ENCODE data around the gene PGAM1. TPM values are rescaled to one million over a fixed set of nuclear protein-coding genes. Genes with fewer than 3 reads are reported as not detected.

Gene PGAM1
- total and polyA plus RNA-seq, 2 of the 13 experiments (the other 11 are each of a cell fraction or from before 2014, with no cell fraction given), result 354 to 483 TPM

DNA sequence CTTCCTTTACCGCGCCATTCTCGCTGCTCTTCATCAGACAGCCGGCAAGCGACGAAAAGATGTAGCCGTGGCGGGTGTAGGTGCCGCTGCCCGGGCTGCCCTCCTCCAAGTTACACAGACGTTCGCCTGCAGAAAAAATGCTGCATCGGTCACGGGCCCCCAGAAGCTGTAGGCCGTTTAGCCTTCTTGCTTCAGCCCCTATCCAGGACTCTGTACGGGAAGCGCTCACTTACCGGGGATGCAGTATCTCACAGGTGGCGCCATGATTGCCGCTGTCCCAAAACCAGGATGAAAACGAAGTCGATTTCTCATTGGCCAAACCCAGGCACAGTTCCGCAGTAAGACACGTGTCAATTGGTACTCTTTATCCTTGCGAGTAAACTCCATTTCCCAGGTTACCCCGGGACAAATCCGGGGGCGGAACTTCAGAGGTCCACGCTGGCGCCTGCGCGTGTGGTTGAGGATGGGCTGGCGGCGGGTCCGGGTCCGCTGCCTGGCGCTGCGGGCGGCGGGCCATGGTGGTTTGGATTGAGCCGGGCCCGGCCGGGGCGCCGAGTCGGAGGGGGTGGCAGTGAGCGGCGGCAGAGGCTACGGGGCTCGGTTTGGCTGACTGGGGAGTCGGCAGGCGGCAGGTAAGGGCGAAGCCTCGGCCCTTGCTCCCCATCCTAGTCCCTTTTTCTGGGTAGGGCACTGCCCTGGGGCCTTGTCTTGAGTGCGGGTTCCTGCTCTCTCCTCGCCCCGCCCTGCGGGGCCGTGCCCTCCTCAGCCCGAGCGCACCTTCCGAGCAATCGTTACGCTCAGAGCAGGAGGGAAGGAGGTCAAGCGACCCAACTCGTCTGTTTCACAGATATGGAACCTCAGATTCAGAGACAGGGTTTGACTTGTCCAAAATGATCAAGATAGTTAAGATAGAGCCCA is 20.0 kb downstream of the PGAM1 start, which contains the start of the genes EXOSC1 and ZDHHC16 (continued):
- no peak for TF ChIP-seq ZNF281 (CRISPR knock-in tag; IDR thresholded peaks at IDR 0.05; ENCODE audit: borderline replicate concordance)
- no peak for TF ChIP-seq TCF12 (IDR thresholded peaks at IDR 0.05)
- TF ChIP-seq TCF12 (CRISPR knock-in tag; IDR thresholded peaks at IDR 0.05), result 0 out of 2 replicates have a peak, but pooled peaks have one; percentile 65
- peak; percentile 32; the same call in 1 of the 2 replicates for TF ChIP-seq TFDP1 (CRISPR knock-in tag; IDR thresholded peaks at IDR 0.05; ENCODE audit: borderline replicate concordance)
- peak; percentile 15 for TF ChIP-seq IKZF4 (CRISPR knock-in tag; IDR thresholded peaks at IDR 0.05; ENCODE audit: borderline replicate concordance, low read depth, not compliant biosample characterization)
- TF ChIP-seq POLR2G (IDR thresholded peaks at IDR 0.05; ENCODE audit: low read depth, low read length), result peak; percentile 91
- peak; percentile 57; the same call in 1 of the 2 replicates for TF ChIP-seq ZMAT3 (CRISPR knock-in tag; conservative IDR thresholded peaks at IDR 0.05)
- TF ChIP-seq ZNF598 (CRISPR knock-in tag; IDR thresholded peaks at IDR 0.05; ENCODE audit: borderline replicate concordance), result 0 out of 2 replicates have a peak, but pooled peaks have one; percentile 35
- TF ChIP-seq ZFP90 (CRISPR knock-in tag; IDR thresholded peaks at IDR 0.05; ENCODE audit: borderline replicate concordance), result no peak
- TF ChIP-seq TCF7 (IDR thresholded peaks at IDR 0.05; ENCODE audit: low read depth), result no peak
- peak; percentile 72; the same call in 1 of the 2 replicates for TF ChIP-seq ZSCAN31 (CRISPR knock-in tag; IDR thresholded peaks at IDR 0.05; ENCODE audit: low read depth)
- TF ChIP-seq TBX2 (CRISPR knock-in tag; IDR thresholded peaks at IDR 0.05; ENCODE audit: borderline replicate concordance), result peak; percentile 66; the same call in 1 of the 2 replicates
- no peak for TF ChIP-seq BATF2 (CRISPR knock-in tag; IDR thresholded peaks at IDR 0.05)
- TF ChIP-seq HNRNPL (IDR thresholded peaks at IDR 0.05; ENCODE audit: low read depth, low read length), result 0 out of 2 replicates have a peak, but pooled peaks have one; percentile 60
- no peak for TF ChIP-seq KLF13 (CRISPR knock-in tag; IDR thresholded peaks at IDR 0.05)
- no peak for TF ChIP-seq ZNF616 (CRISPR knock-in tag; IDR thresholded peaks at IDR 0.05; ENCODE audit: low read depth)
- peak; percentile 92 for TF ChIP-seq GABPB1 (CRISPR knock-in tag; IDR thresholded peaks at IDR 0.05)
- no peak for TF ChIP-seq ZNF678 (CRISPR knock-in tag; IDR thresholded peaks at IDR 0.05)
- no peak for TF ChIP-seq ZNF260 (CRISPR knock-in tag; IDR thresholded peaks at IDR 0.05; ENCODE audit: borderline replicate concordance, low read depth)
- TF ChIP-seq MLLT10 (CRISPR knock-in tag; IDR thresholded peaks at IDR 0.05), result no peak
- TF ChIP-seq SIX1 (CRISPR knock-in tag; IDR thresholded peaks at IDR 0.05; ENCODE audit: borderline replicate concordance), result no peak
- TF ChIP-seq NAIF1 (CRISPR knock-in tag; IDR thresholded peaks at IDR 0.05; ENCODE audit: borderline replicate concordance), result no peak
- no peak for TF ChIP-seq ADNP (CRISPR knock-in tag; IDR thresholded peaks at IDR 0.05)
- no peak for TF ChIP-seq ZNF670 (CRISPR knock-in tag; IDR thresholded peaks at IDR 0.05; ENCODE audit: borderline replicate concordance)
- peak; percentile 85; the same call in 1 of the 2 replicates for TF ChIP-seq PITX1 (CRISPR knock-in tag; IDR thresholded peaks at IDR 0.05)
- no peak for TF ChIP-seq POLR2AphosphoS2 (IDR thresholded peaks at IDR 0.05; ENCODE audit: low read depth, low read length)

All from HepG2 (cell line).